Activated CD4-positive, alpha-beta T cell treated with anti-CD3 and anti-CD28 coated beads for 24 hours (primary cell): ENCODE results near the gene MUC5B.

Source experiments
- DNase-seq, 2 donors: peaks; one replicate each; pipeline ENCODE4 v3.0.0-alpha.2; 2020; ENCODE audit warnings: low read depth in 2 of 2

Gene MUC5B

GRCh38 chr11:1300569-1301187, 77.8 kb downstream of the MUC5B start:
- no peak for DNase-seq

DNA sequence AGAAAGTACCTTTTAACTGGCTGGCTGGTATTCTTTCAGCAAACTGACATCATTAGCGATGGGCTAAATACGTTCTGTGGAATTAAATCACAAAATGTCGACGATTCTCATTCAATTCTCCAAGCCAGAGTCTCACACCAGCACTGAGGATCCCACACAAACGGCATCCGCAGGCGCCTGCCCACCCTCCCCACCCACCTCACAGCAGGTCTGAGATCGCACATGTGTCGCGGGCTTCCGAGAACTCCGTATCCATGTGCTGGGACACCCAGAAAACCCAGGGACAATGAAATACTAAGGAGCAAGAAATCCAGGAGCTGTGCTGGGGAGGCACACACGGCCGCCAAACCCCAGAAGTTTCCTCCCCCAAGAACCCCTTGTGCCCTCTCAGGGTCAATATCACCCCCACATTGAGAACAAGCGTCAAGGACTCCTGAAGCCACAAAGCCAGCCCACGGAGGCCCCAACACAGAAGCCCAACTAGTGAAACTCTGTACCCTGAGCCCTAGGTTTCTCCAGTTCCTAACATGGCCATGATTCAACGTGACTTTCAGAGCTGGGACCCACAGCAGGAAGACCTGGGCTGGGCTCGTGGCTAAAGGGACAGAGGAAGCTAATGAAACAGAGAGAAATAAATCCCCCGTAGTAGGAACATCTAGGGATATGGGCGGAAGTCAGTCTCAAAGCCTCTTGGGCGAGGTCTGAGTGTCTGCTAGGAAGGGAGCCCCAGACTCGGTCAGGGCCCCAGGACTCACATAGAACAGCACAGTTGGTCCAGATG, 78.5 kb downstream of the MUC5B start:
- DNase-seq, result no peak

GRCh38 chr11:1302041-1302460, 79.2 kb downstream of the MUC5B start:
- DNase-seq, result no peak

DNA sequence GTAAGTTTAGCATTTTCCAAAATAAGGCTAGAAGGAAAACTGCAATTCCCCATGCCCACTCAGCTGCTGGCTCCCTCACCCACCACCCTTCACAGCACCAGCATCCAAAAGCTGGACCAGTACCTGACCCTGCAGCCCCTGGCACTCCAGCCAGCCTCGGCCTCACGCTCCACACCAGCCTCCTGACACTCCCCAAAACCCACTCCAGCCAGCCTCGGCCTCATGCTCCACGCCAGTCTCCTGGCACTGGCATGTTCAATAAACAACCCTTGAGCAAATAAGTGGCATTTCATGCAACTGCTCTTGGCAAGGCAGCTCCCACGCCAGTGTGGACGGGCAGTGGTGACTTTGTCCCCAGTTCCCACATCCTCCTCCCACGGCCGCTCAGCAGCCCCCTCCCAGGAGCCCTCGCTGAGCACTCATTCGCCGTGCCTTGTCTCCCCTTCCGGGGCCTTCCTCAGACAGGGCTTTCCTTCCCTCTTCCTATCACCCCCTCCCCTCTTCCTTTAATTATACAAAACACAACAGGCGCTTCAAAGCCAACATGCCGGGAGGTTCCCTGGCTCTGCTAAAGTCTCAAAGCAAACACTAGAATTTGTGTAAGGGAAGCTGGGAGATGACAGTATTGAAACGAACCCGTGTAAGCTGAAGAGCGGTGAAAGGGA, 79.7 kb downstream of the MUC5B start:
- no peak for DNase-seq

- DNase-seq, result no peak
Measured at GRCh38 chr11:1303126-1303821, 80.4 kb downstream of the MUC5B start.

- DNase-seq, result no peak
Measured at GRCh38 chr11:1303973-1304372, 81.1 kb downstream of the MUC5B start.

GRCh38 chr11:1304380-1304779, 81.5 kb downstream of the MUC5B start:
- DNase-seq, result no peak

DNA sequence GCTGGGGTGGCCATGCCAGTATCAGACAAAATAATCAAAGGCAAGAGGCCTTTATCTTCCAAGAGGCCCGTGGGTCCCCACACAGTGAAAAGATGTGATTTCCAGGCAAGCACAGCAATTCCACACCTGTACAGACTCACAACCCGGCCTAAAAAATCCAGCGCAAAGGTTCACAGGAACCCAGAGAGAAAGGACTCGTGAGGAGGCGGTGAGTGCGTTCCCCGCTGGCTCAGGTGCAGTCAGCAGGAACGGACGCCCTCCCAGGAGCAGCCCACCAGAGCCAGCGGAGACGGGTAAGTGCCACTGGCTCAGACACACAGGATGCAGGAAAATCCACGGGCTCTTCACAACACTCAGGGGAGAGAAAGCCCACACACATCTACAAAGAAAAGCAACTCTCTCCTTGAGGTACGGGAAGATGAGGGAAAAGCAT, 82.2 kb downstream of the MUC5B start:
- DNase-seq, result no peak

DNA sequence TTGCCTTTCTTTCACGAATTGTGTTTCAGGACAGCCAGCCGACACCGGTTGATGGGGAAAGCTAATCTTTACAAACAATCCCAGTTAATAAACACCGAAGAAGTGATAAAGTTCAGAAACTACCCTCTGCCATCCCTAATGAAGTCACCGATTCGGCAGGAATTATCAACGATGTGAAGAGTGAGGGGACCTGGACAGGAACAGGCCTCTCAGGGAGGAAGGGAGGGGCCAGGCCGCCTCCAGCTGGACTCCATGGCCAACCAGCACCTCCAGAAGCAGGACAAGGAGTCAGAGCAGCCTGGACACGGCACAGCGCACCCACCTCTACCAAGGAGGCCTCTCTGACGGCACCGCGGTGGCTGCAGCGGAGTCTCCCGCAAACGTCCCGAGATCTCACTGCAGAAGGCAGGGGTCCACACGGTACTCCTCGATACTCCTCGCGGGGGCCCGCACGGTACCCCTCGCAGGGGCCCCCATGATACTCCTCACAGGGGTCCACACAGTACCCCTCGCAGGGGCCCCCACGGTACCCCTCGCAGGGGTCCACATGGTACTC, 82.7 kb downstream of the MUC5B start:
- DNase-seq, result no peak

GRCh38 chr11:1306186-1307162, 83.6 kb downstream of the MUC5B start:
- DNase-seq, result no peak

DNA sequence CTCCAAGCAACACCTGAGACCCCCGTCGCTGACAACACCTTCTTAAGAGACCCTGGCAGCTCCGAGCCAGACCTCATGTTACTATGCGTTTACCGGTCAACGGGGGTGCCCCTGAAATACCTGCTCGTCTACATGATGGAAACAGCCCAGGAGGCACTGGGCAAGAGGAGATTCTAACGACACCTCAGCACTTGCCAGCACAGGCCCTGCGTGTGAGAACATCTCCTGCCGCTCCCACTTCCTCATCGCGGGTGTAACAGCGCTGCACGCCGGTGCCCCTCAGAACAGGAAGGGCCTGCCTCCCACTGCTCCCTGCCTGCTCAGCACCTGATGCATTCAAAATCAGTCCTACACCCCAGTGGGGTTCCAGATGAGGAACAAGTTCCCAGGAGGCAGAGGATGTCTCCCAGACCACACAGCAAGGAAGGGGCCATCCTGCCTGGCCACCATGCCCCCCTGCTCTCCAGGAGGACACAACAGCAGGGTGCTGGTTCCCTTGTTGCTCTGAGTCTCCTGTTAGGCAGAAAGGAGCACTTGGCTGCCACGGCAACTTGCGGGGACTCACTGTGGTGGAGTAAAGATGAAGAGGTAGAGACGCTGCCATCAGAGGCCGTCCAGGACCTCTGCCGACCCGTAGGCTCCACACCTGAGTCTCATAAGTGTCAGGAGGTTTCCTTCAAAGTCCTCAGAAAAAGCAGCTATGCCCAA, 84.5 kb downstream of the MUC5B start:
- no peak for DNase-seq

DNA sequence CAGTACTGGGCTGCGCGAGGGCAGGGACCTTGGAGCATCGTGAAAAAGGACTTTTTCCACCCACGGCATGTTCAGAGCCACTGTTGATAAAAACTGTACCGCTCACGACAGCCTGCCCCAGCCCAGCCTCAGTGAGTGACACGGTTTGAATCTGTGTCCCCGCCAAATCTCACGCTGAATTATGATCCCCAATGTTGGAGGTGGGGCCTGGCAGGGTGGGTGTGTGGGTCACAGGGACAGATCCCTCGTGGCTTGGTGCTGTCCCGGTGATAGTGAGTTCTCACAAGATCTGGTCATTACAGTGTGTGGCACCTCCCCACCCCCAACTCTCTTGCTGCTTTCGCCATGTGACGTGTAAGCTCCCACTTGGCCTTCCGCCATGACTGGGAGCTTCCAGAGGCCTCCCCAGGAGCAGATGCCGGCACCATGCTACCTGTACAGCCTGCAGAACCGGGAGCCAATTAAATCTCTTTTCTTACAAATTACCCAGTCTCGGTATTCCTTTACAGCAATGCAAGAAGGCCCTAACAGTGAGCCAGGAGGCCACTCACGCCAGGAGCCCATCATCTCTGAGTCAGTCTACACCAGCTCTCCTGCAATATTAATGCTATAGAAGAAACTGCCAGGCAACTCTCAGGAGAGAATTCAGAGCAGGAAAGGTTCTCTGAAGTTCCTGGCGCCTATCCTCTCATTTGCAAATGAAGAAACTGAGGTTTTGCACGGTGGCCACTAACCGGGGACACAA, 85.3 kb downstream of the MUC5B start:
- no peak for DNase-seq

- no peak for DNase-seq
Measured at GRCh38 chr11:1308743-1309497, 86.1 kb downstream of the MUC5B start.

GRCh38 chr11:1309498-1310317, 86.8 kb downstream of the MUC5B start, which contains the start of gene TOLLIP:
TOLLIP (minus strand) TSS chr11:1309632; CDS start chr11:1309498, 134 bp downstream.
- peak; percentile 96 for DNase-seq

GRCh38 chr11:1310318-1310687, 87.4 kb downstream of the MUC5B start:
- DNase-seq, result no peak

DNA sequence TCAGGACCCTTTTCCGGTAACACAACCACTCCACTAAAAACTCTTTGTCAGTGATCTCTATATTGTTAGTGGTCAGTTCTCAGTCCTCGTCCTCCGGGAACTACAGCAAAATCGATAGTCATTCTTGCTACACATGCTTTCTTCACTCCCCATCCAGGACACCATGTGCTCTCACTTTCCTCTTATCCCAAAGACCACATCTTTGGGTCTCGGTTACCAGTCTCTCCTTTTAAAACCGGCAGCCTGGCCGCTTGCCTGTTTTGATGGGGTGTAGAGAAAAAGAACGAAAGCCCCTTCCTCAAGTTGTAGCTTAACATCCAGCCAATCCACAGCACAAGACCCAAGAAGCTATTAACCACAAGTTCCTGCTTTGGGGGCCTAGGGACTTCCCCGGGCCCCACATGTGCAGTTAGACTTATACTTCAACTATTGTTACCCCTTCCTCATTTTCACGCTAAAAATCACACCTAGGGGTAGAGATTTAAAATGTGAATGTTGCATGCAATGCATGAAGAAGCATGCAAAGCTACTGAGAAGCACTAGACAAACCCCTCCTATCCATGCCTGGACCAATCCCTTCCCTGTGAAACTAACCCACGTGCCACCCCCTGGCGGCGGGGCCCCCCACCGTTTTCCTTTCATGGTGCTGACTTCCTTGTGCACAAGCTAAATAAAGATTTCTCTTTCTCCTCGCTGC, 88.1 kb downstream of the MUC5B start:
- DNase-seq, result peak in 1 of 2 donors; percentile 30
